Esophagus squamous epithelium (tissue), 4 donors: Measurements from ENCODE around the gene HSF5.

Source experiments
- POLR2A ChIP-seq, 4 donors: fragments of 450-650 bp; IDR thresholded peaks; one replicate each; pipeline ENCODE4 v1.6.1; 2017; ENCODE audit warnings: antibody characterized with exemption in 4 of 4, mild to moderate bottlenecking in 4 of 4, moderate library complexity in 3 of 4
- TF ChIP-seq, protein P1 (sequence below), 6 experiments: fragments of 450-650 bp in 4 of 6; fragments of 200-600 bp in 2 of 6; sonication (generic) in 2 of 6; IDR thresholded peaks; one replicate each; pipeline ENCODE4 v1.5.1; 2016 to 2019; ENCODE audit warnings: antibody characterized with exemption in 6 of 6, mild to moderate bottlenecking in 4 of 6, moderate library complexity in 4 of 6

DNA sequence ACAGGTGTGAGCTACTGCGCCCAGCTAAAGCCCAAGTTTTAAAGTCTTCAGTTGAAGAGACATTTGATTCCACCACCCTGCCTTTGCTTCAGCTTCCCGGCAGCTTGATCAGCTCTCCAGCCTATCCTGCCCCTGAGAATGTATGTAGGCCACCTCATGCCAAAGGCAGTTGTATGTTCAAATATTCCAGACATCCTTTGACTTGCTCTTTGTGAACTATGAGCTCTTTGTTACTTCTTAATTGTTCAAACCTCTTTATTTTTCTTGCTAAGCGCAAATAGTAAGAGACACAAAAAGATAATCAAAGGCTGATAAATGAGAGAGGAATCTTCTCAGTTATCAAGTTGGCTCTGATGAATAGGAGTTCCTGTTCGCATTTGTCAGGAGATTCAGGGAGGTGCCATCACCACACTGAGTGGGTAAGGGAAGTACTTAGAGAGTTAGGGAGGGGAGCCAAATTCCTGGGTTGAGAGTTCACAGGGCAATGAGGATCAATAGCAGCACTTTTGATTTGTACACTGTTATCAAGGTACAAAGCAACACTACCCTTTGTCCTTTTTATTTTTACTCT, 104.2 kb downstream of the HSF5 start:
- TF ChIP-seq, protein P1, sequence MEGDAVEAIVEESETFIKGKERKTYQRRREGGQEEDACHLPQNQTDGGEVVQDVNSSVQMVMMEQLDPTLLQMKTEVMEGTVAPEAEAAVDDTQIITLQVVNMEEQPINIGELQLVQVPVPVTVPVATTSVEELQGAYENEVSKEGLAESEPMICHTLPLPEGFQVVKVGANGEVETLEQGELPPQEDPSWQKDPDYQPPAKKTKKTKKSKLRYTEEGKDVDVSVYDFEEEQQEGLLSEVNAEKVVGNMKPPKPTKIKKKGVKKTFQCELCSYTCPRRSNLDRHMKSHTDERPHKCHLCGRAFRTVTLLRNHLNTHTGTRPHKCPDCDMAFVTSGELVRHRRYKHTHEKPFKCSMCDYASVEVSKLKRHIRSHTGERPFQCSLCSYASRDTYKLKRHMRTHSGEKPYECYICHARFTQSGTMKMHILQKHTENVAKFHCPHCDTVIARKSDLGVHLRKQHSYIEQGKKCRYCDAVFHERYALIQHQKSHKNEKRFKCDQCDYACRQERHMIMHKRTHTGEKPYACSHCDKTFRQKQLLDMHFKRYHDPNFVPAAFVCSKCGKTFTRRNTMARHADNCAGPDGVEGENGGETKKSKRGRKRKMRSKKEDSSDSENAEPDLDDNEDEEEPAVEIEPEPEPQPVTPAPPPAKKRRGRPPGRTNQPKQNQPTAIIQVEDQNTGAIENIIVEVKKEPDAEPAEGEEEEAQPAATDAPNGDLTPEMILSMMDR (IDR thresholded peaks at IDR 0.05), result no peak
- no peak for TF ChIP-seq POLR2A (IDR thresholded peaks at IDR 0.05)
